Measurements from ENCODE around the gene COPS8.

COPS8 gene

DNA sequence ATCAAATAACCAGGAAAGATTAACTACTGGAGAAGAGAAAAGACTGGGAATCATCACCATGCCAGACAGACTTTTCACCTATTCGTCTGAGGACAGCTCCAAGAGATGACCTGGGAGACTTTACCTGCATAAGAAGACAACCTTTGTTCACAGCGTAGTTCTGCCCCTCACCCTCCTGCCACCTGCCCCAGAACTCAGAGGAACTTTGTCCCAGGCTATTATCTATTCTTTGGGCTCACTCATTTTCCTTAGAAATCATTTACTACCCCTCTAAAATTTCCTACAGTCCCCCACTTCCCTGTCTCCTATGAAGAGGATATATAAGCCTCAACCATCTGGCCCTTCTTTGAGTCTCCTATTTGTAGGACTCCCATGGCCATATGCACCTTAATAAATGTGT lies 19.3 kb upstream of the COPS8 start:
- DNase-seq = no peak

GRCh38 chr2:237068005-237068576 lies 17.6 kb upstream of the COPS8 start:
- no peak for DNase-seq

GRCh38 chr2:237072067-237072931 lies 13.4 kb upstream of the COPS8 start:
- peak; percentile 69 for DNase-seq

- no peak for DNase-seq
Observed at GRCh38 chr2:237073552-237073951, 12.1 kb upstream of the COPS8 start.

GRCh38 chr2:237074211-237074993 lies 11.3 kb upstream of the COPS8 start:
- no peak for DNase-seq

GRCh38 chr2:237075749-237076599 lies 9.7 kb upstream of the COPS8 start:
- DNase-seq = no peak

DNA sequence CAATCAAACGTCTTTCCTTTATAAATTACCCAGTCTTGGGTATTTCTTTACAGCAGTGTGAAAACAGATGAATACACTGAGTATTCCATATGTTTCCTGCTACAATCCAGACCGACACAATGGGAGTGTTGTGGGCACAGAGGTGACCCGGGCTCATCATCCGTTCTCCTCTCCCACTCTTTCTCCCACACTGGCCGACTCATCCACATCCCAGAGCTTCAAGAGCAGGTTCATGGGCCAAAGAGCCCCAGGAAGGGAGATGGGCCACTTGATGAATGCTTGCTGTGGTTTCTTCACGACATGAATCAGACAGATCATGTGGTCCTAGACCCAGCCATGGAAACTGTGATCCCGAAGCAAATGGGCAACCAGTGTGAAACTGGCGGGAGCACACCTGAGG lies 4.1 kb upstream of the COPS8 start:
- no peak for DNase-seq

GRCh38 chr2:237083026-237083425 lies 2.7 kb upstream of the COPS8 start:
- DNase-seq = no peak

GRCh38 chr2:237084444-237084843 lies 1.2 kb upstream of the COPS8 start:
- DNase-seq = no peak

- DNase-seq = no peak
Observed at GRCh38 chr2:237090906-237091305, 5.2 kb downstream of the COPS8 start.

DNA sequence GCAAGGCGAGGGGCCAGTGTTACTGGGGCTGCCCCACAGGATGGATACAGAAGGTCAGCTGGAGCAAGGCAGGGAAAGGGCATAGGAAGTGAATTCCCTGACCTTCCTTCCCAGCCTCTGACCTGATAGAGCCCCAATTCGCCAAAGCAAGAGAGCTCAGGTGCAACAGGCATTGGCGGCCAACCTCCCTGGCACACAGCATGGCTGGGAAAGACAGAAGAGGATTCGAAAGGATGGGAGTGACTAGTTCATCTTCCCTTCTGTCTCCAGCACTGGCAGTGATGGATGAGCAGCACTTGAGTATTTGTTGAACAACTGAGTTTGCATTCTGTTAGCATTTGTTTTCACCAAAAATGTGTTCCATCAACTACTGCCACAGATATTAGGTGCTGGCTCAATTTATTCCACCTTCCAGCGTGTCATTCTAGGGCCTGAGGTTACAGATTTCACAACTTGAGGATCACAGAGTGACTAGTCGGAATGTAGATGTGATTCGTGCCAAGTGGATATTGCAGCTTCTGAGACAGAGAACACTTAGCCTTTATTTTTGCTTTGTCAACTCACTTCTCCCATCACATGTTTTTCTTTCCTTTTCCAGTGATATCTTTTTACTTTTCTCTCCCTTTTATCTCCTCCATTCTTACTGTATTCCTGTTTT lies 6.2 kb downstream of the COPS8 start:
- no peak for DNase-seq

DNA sequence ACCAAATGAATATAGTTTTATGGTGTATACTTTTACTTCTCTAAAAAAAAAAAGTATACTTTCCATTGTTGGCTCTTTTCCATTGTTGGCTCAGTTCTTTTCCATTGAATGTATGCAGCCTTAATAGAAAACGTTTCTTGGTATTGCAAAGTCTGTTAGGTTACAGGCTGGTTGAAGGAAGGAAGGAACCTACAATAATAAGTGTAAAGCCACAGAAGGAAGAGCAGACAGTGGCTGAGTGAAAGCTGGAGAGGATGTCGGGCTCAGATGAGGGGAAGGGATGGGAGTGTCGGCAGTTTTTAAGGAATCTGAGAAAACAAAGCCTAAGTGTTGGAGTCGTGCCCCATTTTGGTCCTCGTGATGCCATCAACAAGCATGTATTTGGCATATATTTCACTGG lies 6.8 kb downstream of the COPS8 start:
- no peak for DNase-seq

DNA sequence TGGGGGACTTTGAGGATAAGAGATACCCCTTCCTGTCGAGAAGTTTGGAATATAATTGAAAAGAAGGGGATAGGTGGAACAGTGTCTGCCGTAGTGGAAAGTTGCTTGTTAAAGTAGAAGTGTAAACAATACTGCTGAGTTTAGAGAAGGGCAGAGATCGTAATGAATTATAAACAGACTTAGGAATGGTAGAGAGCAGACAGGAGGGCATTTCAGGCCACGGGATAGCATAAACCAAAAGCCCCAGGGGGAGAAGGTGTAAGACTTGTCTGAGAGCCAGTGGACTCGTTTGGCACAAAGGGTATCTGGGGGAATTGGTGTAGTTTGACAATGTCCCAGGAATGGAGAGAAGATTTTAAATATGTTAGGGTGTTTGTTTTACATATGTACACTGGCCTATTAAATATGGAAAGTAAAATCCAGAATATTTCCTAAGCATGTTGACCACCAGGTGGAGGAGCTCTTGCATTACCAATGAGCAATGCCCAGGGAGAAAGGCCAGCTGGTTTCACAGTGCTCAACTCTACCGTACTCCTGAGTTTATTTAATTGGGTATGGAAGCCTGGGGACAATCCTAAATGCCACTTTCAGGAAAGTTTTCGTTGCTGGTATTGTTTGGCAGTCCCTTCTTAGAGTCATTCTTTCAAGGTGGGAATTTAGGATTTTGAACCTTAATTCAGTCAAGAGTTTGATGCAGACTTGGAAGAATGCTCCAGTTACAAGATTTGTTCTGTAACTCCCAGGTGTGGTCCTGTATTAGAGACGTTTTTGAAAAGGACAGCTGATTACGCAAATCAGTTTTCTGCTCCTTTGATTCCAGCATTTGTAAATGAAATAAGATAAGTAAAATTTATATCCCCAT lies 7.5 kb downstream of the COPS8 start:
- peak; percentile 60 for DNase-seq

GRCh38 chr2:237096201-237096600 lies 10.5 kb downstream of the COPS8 start:
- DNase-seq = no peak

DNA sequence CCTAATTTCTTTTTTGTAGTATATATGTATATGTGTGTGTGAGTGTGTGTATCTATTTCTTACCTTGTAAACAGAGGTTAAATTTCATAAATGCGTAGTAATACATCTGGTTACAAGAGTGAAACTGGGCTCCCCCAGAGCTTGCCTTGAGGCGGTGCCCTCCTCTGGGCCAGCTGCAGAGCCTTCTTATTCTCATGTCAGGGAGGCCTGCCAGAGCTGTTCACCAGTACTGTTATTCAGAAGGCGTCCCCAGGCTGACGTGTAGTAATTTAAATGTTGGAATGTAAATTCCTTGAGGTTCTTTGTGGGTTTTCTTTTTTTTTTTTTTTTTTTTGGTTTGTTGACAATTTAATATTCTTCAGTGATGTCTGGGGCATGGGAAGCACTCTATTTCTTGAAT lies 11.2 kb downstream of the COPS8 start:
- no peak for DNase-seq

DNA sequence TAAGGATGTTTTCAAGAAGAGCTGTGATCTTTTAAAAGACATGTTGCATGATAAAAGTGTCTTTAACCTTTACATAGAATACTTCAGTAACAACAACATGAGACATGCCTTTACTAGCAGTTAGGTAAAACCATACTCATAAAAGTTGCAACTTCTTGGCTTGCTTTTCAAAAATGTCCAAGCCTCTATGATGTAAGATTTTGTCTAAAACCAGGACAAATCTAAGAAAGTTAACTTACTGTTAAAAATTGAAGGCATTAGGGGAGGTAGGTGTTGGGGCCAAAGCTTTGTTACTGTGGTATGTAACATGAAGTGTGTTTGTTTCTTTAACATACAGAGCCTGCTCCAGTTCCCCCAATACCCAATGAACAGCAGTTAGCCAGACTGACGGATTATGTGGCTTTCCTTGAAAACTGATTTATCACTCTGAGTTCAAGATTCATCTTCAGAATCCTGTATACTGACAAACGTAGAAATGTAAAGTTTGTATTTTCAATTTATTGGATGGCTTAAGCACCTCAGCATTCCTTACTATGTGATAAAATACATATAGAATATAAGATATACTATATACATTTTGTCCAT lies 11.7 kb downstream of the COPS8 start:
- DNase-seq = no peak

DNA sequence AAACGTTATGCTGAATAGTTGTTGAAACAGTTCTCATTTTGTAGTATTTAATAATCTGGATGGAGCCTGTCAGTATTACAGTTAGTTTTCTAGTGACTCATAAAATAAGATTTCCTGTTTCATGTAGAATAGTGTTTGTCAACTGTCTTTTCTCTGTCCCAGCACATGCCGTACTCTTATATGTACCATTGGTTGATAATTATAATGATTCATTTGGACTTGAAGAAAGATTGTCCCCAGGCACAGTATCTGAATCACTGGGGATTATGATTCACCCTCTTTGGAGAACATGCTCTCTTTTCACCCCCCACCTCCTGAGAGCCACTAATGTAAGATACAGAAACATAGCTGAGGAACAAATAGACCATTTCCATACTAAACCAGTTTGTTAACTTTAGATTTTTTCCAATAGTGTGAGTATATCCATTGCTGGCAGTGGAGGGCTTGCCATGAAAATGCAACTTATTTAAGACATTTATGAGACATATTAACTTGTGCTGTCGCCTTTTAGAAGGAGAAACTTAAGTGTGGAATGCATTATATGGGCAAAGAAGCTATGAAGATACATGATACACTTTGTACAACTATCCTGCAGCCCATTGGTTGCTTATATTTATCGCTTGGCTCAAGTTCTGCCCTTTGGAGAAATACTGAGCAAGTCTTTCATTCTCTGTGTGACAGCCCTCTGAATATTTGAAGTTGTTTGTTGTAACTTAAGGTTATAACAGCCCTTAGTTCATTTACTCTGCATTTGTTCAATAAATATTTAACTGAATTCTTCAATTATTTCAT lies 12.4 kb downstream of the COPS8 start:
- no peak for DNase-seq

DNA sequence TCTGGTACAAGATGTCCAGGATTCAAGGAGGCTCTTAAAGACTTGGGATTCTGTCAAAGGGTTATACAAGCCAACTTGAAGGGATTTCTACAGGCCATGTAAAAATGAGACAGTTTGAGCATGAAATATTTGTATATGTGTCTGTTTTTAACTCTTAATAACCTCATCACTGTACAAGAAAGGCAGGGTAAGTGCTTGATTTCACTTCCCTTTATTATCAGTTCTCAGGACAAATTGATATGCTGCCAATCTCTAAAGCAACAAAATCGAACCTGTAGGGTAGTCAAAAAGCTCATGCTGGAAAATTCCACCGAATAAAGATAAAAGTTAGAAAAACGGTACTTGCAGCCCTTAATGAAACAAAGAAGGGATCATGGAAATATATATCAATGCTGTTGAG lies 14.1 kb downstream of the COPS8 start:
- no peak for DNase-seq

GRCh38 chr2:237101118-237101979 lies 15.7 kb downstream of the COPS8 start:
- no peak for DNase-seq

Measured in left hindlimb (tissue), 1 donor.